Measurements from ENCODE around the gene EPS15. TPM values are rescaled to one million over a fixed set of nuclear protein-coding genes. Genes with fewer than 3 reads are reported as not detected.
"Not testable (repeated sequence)": the region's sequence is repeated elsewhere in the genome, so short reads cannot be mapped to it uniquely, and the experiment has no call there.

EPS15 gene
- total RNA-seq, 3 donors from 2014 or later, result 39.7 to 51.8 (median 51.4) TPM

GRCh38 chr1:51530447-51530846 lies 11.4 kb upstream of the EPS15 start:
- not testable (repeated sequence) for H3K27me3 Mint-ChIP-seq (ENCODE audit: low read depth); H3K36me3 Mint-ChIP-seq (ENCODE audit: insufficient read depth); ATAC-seq; H3K4me3 Mint-ChIP-seq; DNase-seq; H3K9me3 Mint-ChIP-seq
- H3K4me1 Mint-ChIP-seq (ENCODE audit: low read depth), result peaks cover 11% of the 10 kb centered on the region

GRCh38 chr1:51527144-51527543 lies 8.1 kb upstream of the EPS15 start:
- DNase-seq (no peak), ATAC-seq (no peak)
- Mint-ChIP-seq H3K36me3 (ENCODE audit: insufficient read depth) (no peaks in the 10 kb centered on the region), H3K27me3 (ENCODE audit: low read depth) (no peaks in the 10 kb centered on the region), H3K4me1 (ENCODE audit: low read depth) (no peaks in the 10 kb centered on the region), H3K4me3 (no peak overlapping the region), H3K9me3 (no peaks in the 10 kb centered on the region)

GRCh38 chr1:51526248-51526647 lies 7.2 kb upstream of the EPS15 start:
- DNase-seq (no peak), ATAC-seq (no peak)
- Mint-ChIP-seq H3K27me3 (ENCODE audit: low read depth) (no peaks in the 10 kb centered on the region), H3K9me3 (no peaks in the 10 kb centered on the region), H3K36me3 (ENCODE audit: insufficient read depth) (no peaks in the 10 kb centered on the region), H3K4me1 (ENCODE audit: low read depth) (no peaks in the 10 kb centered on the region), H3K4me3 (no peak overlapping the region)

GRCh38 chr1:51525295-51525694 lies 6.2 kb upstream of the EPS15 start:
- no peak for ATAC-seq
- DNase-seq, result no peak
- Mint-ChIP-seq H3K4me1 (ENCODE audit: low read depth) (peaks cover 8% of the 10 kb centered on the region), H3K27me3 (ENCODE audit: low read depth) (no peaks in the 10 kb centered on the region), H3K9me3 (no peaks in the 10 kb centered on the region), H3K36me3 (ENCODE audit: insufficient read depth) (no peaks in the 10 kb centered on the region), H3K4me3 (no peak overlapping the region)

- ATAC-seq, result no peak
- no peak for DNase-seq
- Mint-ChIP-seq H3K4me3 (no peak overlapping the region), H3K4me1 (ENCODE audit: low read depth) (peaks cover 13% of the 10 kb centered on the region), H3K36me3 (ENCODE audit: insufficient read depth) (no peaks in the 10 kb centered on the region), H3K9me3 (no peaks in the 10 kb centered on the region), H3K27me3 (ENCODE audit: low read depth) (no peaks in the 10 kb centered on the region)
Observed at GRCh38 chr1:51524817-51525216, 5.8 kb upstream of the EPS15 start.

- no peaks in the 10 kb centered on the region for H3K27me3 Mint-ChIP-seq (ENCODE audit: low read depth)
- H3K9me3 Mint-ChIP-seq, result no peaks in the 10 kb centered on the region
- H3K36me3 Mint-ChIP-seq (ENCODE audit: insufficient read depth), result no peaks in the 10 kb centered on the region
- H3K4me3 Mint-ChIP-seq, result no peak overlapping the region
- DNase-seq, result no peak
- ATAC-seq, result no peak
- peaks cover 18% of the 10 kb centered on the region for H3K4me1 Mint-ChIP-seq (ENCODE audit: low read depth)
Observed at GRCh38 chr1:51523931-51524330, 4.9 kb upstream of the EPS15 start.

GRCh38 chr1:51520700-51521248 lies 1.7 kb upstream of the EPS15 start:
- ATAC-seq (no peak), DNase-seq (no peak)
- Mint-ChIP-seq H3K4me1 (ENCODE audit: low read depth) (peaks cover 41% of the 10 kb centered on the region), H3K4me3 (no peak overlapping the region), H3K36me3 (ENCODE audit: insufficient read depth) (no peaks in the 10 kb centered on the region), H3K27me3 (ENCODE audit: low read depth) (no peaks in the 10 kb centered on the region), H3K9me3 (no peaks in the 10 kb centered on the region)

GRCh38 chr1:51519865-51520699 lies 1.0 kb upstream of the EPS15 start:
- no peaks in the 10 kb centered on the region for H3K27me3 Mint-ChIP-seq (ENCODE audit: low read depth)
- no peak for DNase-seq
- peaks cover 48% of the 10 kb centered on the region for H3K4me1 Mint-ChIP-seq (ENCODE audit: low read depth)
- peak overlapping the region; percentile 77 for H3K4me3 Mint-ChIP-seq
- no peaks in the 10 kb centered on the region for H3K36me3 Mint-ChIP-seq (ENCODE audit: insufficient read depth)
- no peak for ATAC-seq
- no peaks in the 10 kb centered on the region for H3K9me3 Mint-ChIP-seq

GRCh38 chr1:51518586-51519047 lies 449 bp downstream of the EPS15 start:
- H3K27me3 Mint-ChIP-seq (ENCODE audit: low read depth), result no peaks in the 10 kb centered on the region
- H3K36me3 Mint-ChIP-seq (ENCODE audit: insufficient read depth), result no peaks in the 10 kb centered on the region
- peak; percentile 26 for DNase-seq
- peak; percentile 56 to 60 for ATAC-seq
- H3K9me3 Mint-ChIP-seq, result no peaks in the 10 kb centered on the region
- peak overlapping the region; percentile 96 for H3K4me3 Mint-ChIP-seq
- peaks cover 59% of the 10 kb centered on the region for H3K4me1 Mint-ChIP-seq (ENCODE audit: low read depth)

GRCh38 chr1:51518033-51518585 lies 957 bp downstream of the EPS15 start:
- H3K27me3 Mint-ChIP-seq (ENCODE audit: low read depth), result no peaks in the 10 kb centered on the region

GRCh38 chr1:51517361-51518032 lies 1.6 kb downstream of the EPS15 start:
- DNase-seq (no peak), ATAC-seq (no peak)
- no peaks in the 10 kb centered on the region for H3K9me3 Mint-ChIP-seq
- H3K27me3 Mint-ChIP-seq (ENCODE audit: low read depth), result no peaks in the 10 kb centered on the region
- no peaks in the 10 kb centered on the region for H3K36me3 Mint-ChIP-seq (ENCODE audit: insufficient read depth)
- H3K4me3 Mint-ChIP-seq, result peak overlapping the region; percentile 96
- peaks cover 66% of the 10 kb centered on the region for H3K4me1 Mint-ChIP-seq (ENCODE audit: low read depth)

More at GRCh38 chr1:51518033-51518585, 957 bp downstream of the EPS15 start:
- ATAC-seq (peak; percentile 42 to 49), DNase-seq (peak; percentile 15)
- Mint-ChIP-seq H3K4me3 (peak overlapping the region; percentile 96), H3K9me3 (no peaks in the 10 kb centered on the region), H3K4me1 (ENCODE audit: low read depth) (peaks cover 60% of the 10 kb centered on the region), H3K36me3 (ENCODE audit: insufficient read depth) (no peaks in the 10 kb centered on the region)

- H3K27me3 Mint-ChIP-seq (ENCODE audit: low read depth), result no peaks in the 10 kb centered on the region
- H3K4me3 Mint-ChIP-seq, result peak overlapping the region; percentile 96
- H3K9me3 Mint-ChIP-seq, result no peaks in the 10 kb centered on the region
- no peak for ATAC-seq
- H3K36me3 Mint-ChIP-seq (ENCODE audit: insufficient read depth), result no peaks in the 10 kb centered on the region
- DNase-seq, result no peak
- H3K4me1 Mint-ChIP-seq (ENCODE audit: low read depth), result peaks cover 74% of the 10 kb centered on the region
Observed at GRCh38 chr1:51516649-51517158, 2.4 kb downstream of the EPS15 start.

GRCh38 chr1:51515982-51516648 lies 3.0 kb downstream of the EPS15 start:
- Mint-ChIP-seq H3K4me1 (ENCODE audit: low read depth) (peaks cover 77% of the 10 kb centered on the region), H3K27me3 (ENCODE audit: low read depth) (no peaks in the 10 kb centered on the region), H3K4me3 (peak overlapping the region; percentile 96), H3K36me3 (ENCODE audit: insufficient read depth) (no peaks in the 10 kb centered on the region), H3K9me3 (no peaks in the 10 kb centered on the region)
- no peak for ATAC-seq
- DNase-seq, result no peak

Data from activated T-cell treated with anti-CD3 and anti-CD28 coated beads, Interleukin-2, amount 50 U/mL, for 4 hours (primary cell).